HG02798 (cell line): ENCODE results near the gene FOXF1.

Experiments
- ATAC-seq: cut with Tn5 transposase; IDR thresholded peaks from one replicate; pipeline ENCODE4 v1.9.1; 2021; ENCODE audit warnings: mild to moderate bottlenecking; ENCODE audit not compliant: unreplicated experiment, poor library complexity

The FOXF1 gene

GRCh38 chr16:86492267-86492960, 17.9 kb upstream of the FOXF1 start:
- ATAC-seq: no peak

GRCh38 chr16:86492961-86493629, 17.2 kb upstream of the FOXF1 start:
- no peak for ATAC-seq

GRCh38 chr16:86494039-86494564, 16.2 kb upstream of the FOXF1 start:
- ATAC-seq: no peak

- ATAC-seq: no peak
Observed at GRCh38 chr16:86494565-86495356, 15.6 kb upstream of the FOXF1 start.

- ATAC-seq: no peak
Observed at GRCh38 chr16:86495357-86495701, 15.0 kb upstream of the FOXF1 start.

- no peak for ATAC-seq
Observed at GRCh38 chr16:86495756-86496261, 14.5 kb upstream of the FOXF1 start.

- no peak for ATAC-seq
Observed at GRCh38 chr16:86496262-86496928, 13.9 kb upstream of the FOXF1 start.

GRCh38 chr16:86496929-86497461, 13.3 kb upstream of the FOXF1 start:
- ATAC-seq: no peak

- ATAC-seq: no peak
Observed at GRCh38 chr16:86497551-86498021, 12.7 kb upstream of the FOXF1 start.

GRCh38 chr16:86498155-86498670, 12.1 kb upstream of the FOXF1 start:
- ATAC-seq: no peak

GRCh38 chr16:86498671-86499439, 11.5 kb upstream of the FOXF1 start:
- no peak for ATAC-seq

- no peak for ATAC-seq
Observed at GRCh38 chr16:86499440-86499786, 10.9 kb upstream of the FOXF1 start.

GRCh38 chr16:86499889-86500707, 10.2 kb upstream of the FOXF1 start:
- no peak for ATAC-seq

- ATAC-seq: no peak
Observed at GRCh38 chr16:86500708-86501510, 9.4 kb upstream of the FOXF1 start.

- no peak for ATAC-seq
Observed at GRCh38 chr16:86501989-86502855, 8.1 kb upstream of the FOXF1 start.

GRCh38 chr16:86502856-86503748, 7.2 kb upstream of the FOXF1 start:
- no peak for ATAC-seq
